Gastroesophageal sphincter (tissue), 3 donors: ENCODE data around the gene RAP2C.

Experiments used
- CTCF ChIP-seq, 4 experiments: fragments of 200-600 bp in 2 of 4; fragments of 450-650 bp in 2 of 4; sonication (generic) in 1 of 4; IDR thresholded peaks; one replicate each; pipeline ENCODE4 v1.5.1; 2017 to 2019; ENCODE audit warnings: antibody characterized with exemption in 4 of 4, mild to moderate bottlenecking in 2 of 4, moderate library complexity in 2 of 4
- EP300 ChIP-seq: sonication (generic); formaldehyde crosslinking; IDR thresholded peaks from one replicate; pipeline ENCODE4 v1.6.1; 2017; ENCODE audit warnings: antibody characterized with exemption, mild to moderate bottlenecking
- POLR2A ChIP-seq, 2 donors: fragments of 450-650 bp; IDR thresholded peaks; one replicate each; pipeline ENCODE4 v1.6.1; 2017; ENCODE audit warnings: antibody characterized with exemption in 2 of 2, mild to moderate bottlenecking in 2 of 2, moderate library complexity in 1 of 2
- POLR2AphosphoS5 ChIP-seq: sonication (generic); formaldehyde crosslinking; IDR thresholded peaks from one replicate; pipeline ENCODE4 v1.6.1; 2017; ENCODE audit warnings: antibody characterized with exemption

DNA sequence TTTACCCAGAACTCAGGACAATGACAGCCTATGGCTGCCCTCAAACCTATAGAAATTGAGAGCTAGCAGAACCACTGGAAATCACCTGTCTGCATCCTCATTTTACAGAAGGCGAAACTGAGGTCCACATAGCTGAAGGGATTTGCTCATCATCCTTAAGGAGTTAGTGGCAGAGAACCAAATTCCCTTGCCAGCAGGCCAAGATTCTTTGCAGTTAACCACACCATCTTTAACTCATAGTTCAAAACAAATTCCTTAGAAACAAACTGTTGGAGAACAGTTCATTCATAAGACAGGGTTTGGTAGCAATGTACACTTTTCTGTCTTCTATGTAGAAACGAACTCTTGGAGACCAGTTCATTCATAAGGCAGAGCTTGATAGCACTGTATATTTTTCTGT is 37.9 kb upstream of the RAP2C start:
- TF ChIP-seq POLR2A (IDR thresholded peaks at IDR 0.05) (no peak), CTCF (IDR thresholded peaks at IDR 0.05) (no peak), EP300 (no peak), POLR2AphosphoS5 (no peak)
